ENCODE measurements around the gene CES5A. TPM values are rescaled to one million over a fixed set of nuclear protein-coding genes. Genes with fewer than 3 reads are reported as not detected.
"Not testable (repeated sequence)": the region's sequence is repeated elsewhere in the genome, so short reads cannot be mapped to it uniquely, and the experiment has no call there.

CES5A gene
- total RNA-seq, 4 donors from 2014 or later: not detected

GRCh38 chr16:55811811-55812210 is 63.4 kb downstream of the CES5A start:
- ATAC-seq: no peak
- in situ Hi-C loops (cut with MboI; ENCODE audit: low sequenced_read_pairs in 4 of 4) (no loop called here), intact Hi-C loops (cut with DNase I; ENCODE audit: low total_unique reads) (no loop called here)
- H3K27me3 ChIP-seq: peaks cover 0 to 3% (median 0%) of the 10 kb centered on the region in 3 donors
- no peaks in the 10 kb centered on the region for H3K4me1 ChIP-seq
- H3K9me3 ChIP-seq: no peaks in the 10 kb centered on the region
- no peaks in the 10 kb centered on the region for H3K36me3 ChIP-seq
- H3K4me3 ChIP-seq: no peak overlapping the region
- no peak for DNase-seq
- TF ChIP-seq, protein P1, sequence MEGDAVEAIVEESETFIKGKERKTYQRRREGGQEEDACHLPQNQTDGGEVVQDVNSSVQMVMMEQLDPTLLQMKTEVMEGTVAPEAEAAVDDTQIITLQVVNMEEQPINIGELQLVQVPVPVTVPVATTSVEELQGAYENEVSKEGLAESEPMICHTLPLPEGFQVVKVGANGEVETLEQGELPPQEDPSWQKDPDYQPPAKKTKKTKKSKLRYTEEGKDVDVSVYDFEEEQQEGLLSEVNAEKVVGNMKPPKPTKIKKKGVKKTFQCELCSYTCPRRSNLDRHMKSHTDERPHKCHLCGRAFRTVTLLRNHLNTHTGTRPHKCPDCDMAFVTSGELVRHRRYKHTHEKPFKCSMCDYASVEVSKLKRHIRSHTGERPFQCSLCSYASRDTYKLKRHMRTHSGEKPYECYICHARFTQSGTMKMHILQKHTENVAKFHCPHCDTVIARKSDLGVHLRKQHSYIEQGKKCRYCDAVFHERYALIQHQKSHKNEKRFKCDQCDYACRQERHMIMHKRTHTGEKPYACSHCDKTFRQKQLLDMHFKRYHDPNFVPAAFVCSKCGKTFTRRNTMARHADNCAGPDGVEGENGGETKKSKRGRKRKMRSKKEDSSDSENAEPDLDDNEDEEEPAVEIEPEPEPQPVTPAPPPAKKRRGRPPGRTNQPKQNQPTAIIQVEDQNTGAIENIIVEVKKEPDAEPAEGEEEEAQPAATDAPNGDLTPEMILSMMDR (IDR thresholded peaks at IDR 0.05 in 4 of 5, conservative IDR thresholded peaks at IDR 0.05 in 1 of 5): no peak
- no peak for TF ChIP-seq POLR2A (IDR thresholded peaks at IDR 0.05)
- H3K27ac ChIP-seq: no peak overlapping the region

DNA sequence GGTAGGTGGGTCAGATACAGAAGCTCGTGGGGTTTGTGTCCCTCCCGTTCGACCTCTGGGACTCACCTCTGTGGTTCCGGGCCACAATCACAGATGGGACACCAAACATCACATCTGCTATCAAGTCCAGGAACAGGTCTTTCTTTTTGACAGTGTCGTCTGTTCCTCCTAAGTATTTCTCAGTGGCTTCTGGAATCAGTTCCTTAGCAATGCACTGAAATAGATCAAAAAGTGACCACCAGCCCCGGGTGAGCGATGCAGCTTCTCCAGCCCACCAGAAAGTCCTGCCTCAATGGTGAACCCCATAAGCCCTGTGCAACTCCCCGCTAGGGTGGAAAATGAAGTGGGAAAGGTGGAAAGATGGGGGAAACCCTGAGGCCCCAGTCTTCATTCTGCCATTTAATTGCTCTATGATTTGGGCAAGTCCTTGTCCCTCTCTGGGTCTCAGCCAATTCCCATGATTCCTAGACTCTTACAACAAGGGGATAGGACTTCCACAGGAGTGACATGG is 64.7 kb downstream of the CES5A start:
- no peak for TF ChIP-seq POLR2A (IDR thresholded peaks at IDR 0.05)
- TF ChIP-seq, protein P1 (IDR thresholded peaks at IDR 0.05 in 4 of 5, conservative IDR thresholded peaks at IDR 0.05 in 1 of 5): no peak
- no peak overlapping the region for H3K27ac ChIP-seq
- H3K4me1 ChIP-seq: no peaks in the 10 kb centered on the region
- H3K9me3 ChIP-seq: no peaks in the 10 kb centered on the region
- H3K27me3 ChIP-seq: no peaks in the 10 kb centered on the region
- ATAC-seq: no peak
- H3K4me3 ChIP-seq: no peak overlapping the region
- in situ Hi-C loops (cut with MboI; ENCODE audit: low sequenced_read_pairs in 4 of 4) (no loop called here), intact Hi-C loops (cut with DNase I; ENCODE audit: low total_unique reads) (no loop called here)
- H3K36me3 ChIP-seq: no peaks in the 10 kb centered on the region
- DNase-seq: no peak

- ATAC-seq: no peak
- Histone ChIP-seq H3K4me1 (no peaks in the 10 kb centered on the region), H3K27me3 (no peaks in the 10 kb centered on the region), H3K9me3 (no peaks in the 10 kb centered on the region), H3K27ac (no peak overlapping the region), H3K4me3 (no peak overlapping the region), H3K36me3 (no peaks in the 10 kb centered on the region)
- DNase-seq: no peak
- no peak for TF ChIP-seq POLR2A (IDR thresholded peaks at IDR 0.05)
- TF ChIP-seq, protein P1 (IDR thresholded peaks at IDR 0.05 in 4 of 5, conservative IDR thresholded peaks at IDR 0.05 in 1 of 5): no peak
- intact Hi-C loops (cut with DNase I; ENCODE audit: low total_unique reads): no loop called here
- in situ Hi-C loops (cut with MboI; ENCODE audit: low sequenced_read_pairs in 4 of 4): no loop called here
These were observed 65.3 kb downstream of the CES5A start for GRCh38 chr16:55809851-55810250.

- H3K36me3 ChIP-seq: no peaks in the 10 kb centered on the region
- in situ Hi-C loops (cut with MboI; ENCODE audit: low sequenced_read_pairs in 4 of 4): no loop called here
- H3K4me3 ChIP-seq: no peak overlapping the region
- H3K9me3 ChIP-seq: no peaks in the 10 kb centered on the region
- no peak for ATAC-seq
- no peak for TF ChIP-seq POLR2A (IDR thresholded peaks at IDR 0.05)
- TF ChIP-seq, protein P1 (IDR thresholded peaks at IDR 0.05 in 4 of 5, conservative IDR thresholded peaks at IDR 0.05 in 1 of 5): no peak
- no peaks in the 10 kb centered on the region for H3K27me3 ChIP-seq
- no peak for DNase-seq
- H3K27ac ChIP-seq: no peak overlapping the region
- H3K4me1 ChIP-seq: no peaks in the 10 kb centered on the region
- intact Hi-C loops (cut with DNase I; ENCODE audit: low total_unique reads): no loop called here
These were observed 65.8 kb downstream of the CES5A start for GRCh38 chr16:55809386-55809785.

- H3K9me3 ChIP-seq; intact Hi-C loops (cut with DNase I; ENCODE audit: low total_unique reads); in situ Hi-C loops (cut with MboI; ENCODE audit: low sequenced_read_pairs in 4 of 4); H3K4me1 ChIP-seq; DNase-seq; H3K4me3 ChIP-seq; H3K27me3 ChIP-seq; H3K27ac ChIP-seq; ATAC-seq; H3K36me3 ChIP-seq: not testable (repeated sequence)
These were observed 66.9 kb downstream of the CES5A start for GRCh38 chr16:55808286-55808685.

- H3K36me3 ChIP-seq; H3K9me3 ChIP-seq; H3K4me3 ChIP-seq; ATAC-seq; H3K4me1 ChIP-seq; H3K27ac ChIP-seq; in situ Hi-C loops (cut with MboI; ENCODE audit: low sequenced_read_pairs in 4 of 4); DNase-seq; H3K27me3 ChIP-seq; intact Hi-C loops (cut with DNase I; ENCODE audit: low total_unique reads): not testable (repeated sequence)
These were observed 70.1 kb downstream of the CES5A start for GRCh38 chr16:55805104-55805503.

- H3K27ac ChIP-seq; DNase-seq; intact Hi-C loops (cut with DNase I; ENCODE audit: low total_unique reads); H3K9me3 ChIP-seq; H3K36me3 ChIP-seq; H3K27me3 ChIP-seq; in situ Hi-C loops (cut with MboI; ENCODE audit: low sequenced_read_pairs in 4 of 4); ATAC-seq; H3K4me3 ChIP-seq; H3K4me1 ChIP-seq: not testable (repeated sequence)
These were observed 71.5 kb downstream of the CES5A start for GRCh38 chr16:55803681-55804080.
